ENCODE measurements around the gene APRT.
A peak's percentile ranks its signal among the peaks of the same experiment; 100 is the strongest.
"Not testable (repeated sequence)": the region's sequence is repeated elsewhere in the genome, so short reads cannot be mapped to it uniquely, and the experiment has no call there.

APRT gene

DNA sequence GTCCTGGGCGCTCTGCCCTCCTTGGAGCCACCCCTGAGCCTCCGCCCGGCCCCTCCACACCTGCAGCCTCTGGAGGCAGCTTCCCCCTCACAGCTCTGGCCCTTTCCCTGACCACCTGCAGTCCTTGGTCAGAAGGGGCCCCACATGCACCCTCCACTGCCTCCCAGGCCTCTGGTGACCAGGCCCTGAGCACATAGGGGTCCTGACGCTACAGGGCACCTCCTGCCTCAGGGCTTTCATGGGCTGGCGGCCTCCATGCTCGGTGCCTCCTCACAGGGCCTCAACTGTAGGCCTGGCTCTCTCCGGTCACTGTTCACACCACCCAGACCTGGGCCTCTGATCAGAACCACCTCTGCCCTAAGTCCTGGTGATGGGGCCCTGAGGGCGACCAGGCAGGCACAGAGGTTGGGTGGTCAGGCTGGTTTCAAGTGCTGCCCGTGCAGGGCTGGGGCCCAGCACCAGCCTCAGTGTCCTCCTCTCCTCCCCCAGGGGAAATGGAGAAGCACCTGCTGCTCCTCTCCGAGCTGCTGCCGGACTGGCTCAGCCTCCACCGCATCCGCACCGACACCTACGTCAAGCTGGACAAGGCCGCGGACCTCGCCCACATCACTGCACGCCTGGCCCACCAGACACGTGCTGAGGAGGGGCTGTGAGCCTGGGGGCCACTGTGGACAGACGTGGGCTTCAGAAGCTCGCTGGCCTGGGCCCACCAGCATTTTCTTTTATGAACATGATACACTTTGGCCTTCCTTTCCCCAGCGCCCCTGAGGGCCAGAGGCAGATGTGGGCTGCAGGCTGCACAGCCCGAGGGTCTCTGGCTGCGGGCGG lies 3.9 kb downstream of the APRT start:
- DNase-seq (ENCODE audit: low spot score): no peak

DNA sequence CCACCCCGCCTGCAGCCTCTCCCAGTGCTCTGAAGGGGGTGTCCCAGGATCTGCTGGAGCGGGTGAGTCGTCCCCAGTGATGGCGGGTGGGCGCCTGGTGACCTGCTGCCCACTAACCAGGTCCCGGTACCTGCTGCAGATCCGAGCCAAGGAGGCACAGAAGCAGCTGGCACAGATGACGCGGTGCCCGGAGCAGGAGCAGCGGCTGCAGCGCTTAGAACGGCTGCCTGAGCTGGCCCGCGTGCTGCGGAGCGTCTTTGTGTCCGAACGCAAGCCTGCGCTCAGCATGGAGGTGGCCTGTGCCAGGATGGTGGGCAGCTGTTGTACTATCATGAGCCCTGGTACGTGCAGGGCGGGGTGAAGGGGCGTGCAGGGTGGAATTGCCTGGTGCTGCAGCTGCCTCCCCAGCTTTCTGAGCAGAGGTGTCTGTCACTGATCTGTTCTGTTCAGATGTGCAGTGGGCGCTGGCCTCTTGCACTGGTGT lies 4.5 kb downstream of the APRT start:
- no peak for DNase-seq (ENCODE audit: low spot score)

DNA sequence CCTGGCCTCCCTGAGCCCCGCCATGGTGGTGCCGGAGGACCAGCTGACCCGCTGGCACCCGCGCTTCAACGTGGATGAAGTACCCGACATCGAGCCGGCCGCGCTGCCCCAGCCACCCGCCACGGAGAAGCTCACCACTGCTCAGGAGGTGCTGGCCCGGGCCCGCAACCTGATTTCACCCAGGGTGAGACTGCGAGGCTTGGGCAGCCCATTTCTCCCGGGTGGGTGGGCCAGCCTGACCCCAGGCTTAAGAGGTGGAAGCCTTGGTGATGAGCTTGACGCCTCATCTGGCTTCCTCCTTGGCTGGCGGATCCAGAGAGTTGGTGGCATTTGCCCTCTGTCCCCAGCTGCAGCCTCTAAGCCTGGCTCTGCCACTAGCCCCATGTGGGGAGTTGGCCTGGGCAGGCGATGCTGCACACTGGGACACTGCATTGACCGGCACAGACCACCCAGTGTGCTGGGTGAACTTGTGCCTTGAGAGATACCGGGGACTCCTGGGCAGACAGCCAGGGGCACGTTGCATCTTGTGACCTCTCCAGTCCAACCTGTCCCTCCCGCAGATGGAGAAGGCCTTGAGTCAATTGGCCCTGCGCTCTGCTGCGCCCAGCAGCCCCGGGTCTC lies 5.1 kb downstream of the APRT start:
- DNase-seq (ENCODE audit: low spot score): no peak

DNA sequence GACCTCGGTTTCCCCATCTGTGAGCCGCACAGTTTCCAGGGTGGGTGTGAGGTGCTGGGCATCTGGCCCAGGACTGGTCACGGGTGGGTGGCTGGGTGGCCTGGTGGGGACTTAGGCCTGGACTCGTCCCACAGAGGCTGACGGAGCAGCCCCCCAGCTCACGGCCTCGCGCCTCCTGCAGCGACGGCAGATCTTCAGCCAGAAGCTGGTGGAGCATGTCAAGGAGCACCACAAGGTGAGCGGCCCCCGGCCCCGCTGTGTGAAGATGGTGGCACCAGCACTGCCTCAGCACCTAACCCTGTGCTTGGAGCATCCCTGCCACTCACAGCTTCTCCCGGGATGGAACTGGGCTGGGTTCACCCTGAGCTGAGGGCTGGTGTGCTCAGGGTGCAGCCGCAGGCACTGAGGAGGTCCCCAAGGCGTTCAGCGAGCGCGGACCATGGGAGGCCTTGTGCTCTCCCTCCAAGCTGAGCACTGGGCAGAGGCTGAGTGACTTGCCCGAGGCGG lies 5.8 kb downstream of the APRT start:
- DNase-seq (ENCODE audit: low spot score): no peak

DNA sequence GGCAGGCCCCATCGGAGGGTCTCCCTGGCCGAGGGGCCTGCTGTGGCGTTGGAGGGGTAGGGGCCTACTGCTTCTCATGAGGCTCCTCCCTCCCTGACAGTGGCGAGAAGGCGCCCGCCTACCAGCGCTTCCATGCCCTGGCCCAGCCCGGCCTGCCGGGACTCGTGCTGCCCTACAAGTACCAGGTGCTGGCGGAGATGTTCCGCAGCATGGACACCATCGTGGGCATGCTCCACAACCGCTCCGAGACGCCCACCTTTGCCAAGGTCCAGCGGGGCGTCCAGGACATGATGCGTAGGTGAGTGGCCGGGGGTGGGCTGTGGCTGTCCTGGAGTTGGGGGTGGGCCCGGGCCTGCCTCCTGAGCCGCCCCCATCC lies 6.4 kb downstream of the APRT start:
- no peak for DNase-seq (ENCODE audit: low spot score)

DNA sequence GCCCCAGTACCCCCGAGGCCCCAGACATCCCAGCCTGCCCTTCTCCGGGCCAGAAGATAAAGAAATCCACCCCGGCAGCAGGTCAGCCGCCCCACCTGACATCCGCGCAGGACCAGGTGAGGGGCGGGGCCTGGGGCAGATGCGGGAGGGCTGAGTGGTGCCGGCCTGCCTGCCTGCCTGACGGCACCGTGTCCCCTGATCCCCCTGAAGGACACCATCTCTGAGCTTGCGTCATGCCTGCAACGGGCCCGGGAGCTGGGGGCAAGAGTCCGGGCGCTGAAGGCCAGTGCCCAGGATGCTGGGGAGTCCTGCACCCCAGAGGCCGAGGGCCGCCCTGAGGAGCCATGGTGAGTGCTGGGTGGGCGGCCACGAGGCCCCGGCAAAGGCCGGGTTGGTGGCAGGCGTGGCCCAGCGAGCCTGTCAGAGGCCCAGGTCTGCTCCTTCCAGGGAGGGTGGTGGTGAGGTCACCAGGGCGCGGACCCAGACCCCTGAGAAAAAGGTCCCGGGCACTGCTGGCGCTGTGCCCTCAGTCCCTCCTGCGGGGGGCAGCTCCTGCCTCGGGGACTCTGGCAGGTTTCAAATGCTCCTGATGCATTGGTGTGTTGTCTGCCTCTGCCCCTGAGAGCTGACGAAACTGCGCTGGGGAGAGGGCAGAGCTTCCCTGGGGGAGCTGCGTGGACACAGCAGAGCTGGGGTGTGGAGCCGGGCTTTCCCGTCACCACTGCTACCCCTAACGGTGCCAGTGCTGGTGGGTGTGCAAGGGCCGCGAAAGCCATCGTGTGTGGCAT lies 7.0 kb downstream of the APRT start:
- DNase-seq (ENCODE audit: low spot score): no peak

DNA sequence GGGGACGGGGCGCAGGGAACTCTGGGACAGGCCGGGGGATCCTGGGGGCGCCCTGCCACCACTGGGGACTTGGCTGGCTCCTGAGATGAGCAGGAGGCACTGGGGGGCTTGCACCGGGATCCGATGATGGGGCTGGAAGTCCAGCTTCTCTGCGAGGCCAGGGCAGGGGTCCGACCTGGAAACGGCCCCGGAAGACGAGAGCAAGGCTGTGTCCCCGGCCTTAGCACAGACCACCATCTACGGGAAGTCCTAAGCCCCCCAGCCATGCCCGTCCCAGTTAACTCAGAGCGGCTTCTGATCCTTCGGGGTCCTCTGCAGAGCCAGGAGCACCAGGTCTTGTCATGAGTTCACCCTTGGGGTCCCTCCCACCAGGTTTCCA lies 7.6 kb downstream of the APRT start:
- DNase-seq (ENCODE audit: low spot score): no peak

DNA sequence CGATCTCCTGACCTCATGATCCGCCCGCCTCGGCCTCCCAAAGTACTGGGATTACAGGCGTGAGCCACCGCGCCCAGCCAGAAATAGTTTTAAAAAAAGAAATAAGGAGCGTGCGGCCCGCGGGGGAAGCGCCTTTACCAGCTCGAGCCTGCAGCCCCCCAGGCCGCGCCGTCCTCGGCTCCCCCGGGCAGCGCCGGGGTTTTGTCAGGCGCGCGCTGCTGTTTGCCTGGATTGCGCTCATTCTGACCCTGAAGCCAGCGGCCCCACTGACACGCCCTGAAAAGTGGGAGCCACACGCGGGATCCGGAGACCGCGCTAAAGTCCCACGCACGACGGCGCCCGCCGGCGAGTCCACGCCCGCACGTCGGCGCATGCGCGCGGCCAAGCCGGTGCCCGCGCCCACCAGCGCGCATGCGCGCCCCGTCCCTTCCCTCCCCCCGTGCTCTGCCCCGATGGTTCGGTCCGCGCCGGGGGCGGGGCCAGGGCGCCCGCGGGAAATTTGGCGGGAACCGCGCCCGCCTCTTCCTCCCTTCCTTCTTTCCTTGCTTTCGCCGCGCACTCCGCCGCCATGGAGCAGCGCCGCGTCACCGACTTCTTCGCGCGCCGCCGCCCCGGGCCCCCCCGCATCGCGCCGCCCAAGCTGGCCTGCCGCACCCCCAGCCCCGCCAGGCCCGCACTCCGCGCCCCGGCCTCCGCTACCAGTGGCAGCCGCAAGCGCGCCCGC lies 8.3 kb downstream of the APRT start, which contains the start of gene CDT1:
TSS of gene CDT1 (plus strand) at position 526 of the 724 bp plus-strand sequence. CDS start at position 569, 43 bp downstream.
- DNase-seq (ENCODE audit: low spot score): peak; percentile 83

DNA sequence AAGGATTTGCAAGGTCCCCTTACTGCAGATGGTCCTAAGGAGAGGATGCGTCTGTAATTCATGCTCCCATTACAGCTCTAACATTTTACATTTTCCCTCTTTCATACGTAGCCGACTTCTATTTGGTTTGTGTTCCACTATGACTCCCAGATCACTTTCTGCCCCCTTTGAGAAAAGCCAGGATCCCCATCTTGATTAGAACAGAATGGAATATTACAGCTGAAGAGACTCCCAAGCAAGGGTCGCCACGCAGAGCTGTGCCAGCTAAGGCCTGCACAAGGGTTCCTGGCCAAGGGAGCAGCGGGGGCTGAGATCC lies 11.5 kb downstream of the APRT start:
- DNase-seq (ENCODE audit: low spot score): no peak

DNA sequence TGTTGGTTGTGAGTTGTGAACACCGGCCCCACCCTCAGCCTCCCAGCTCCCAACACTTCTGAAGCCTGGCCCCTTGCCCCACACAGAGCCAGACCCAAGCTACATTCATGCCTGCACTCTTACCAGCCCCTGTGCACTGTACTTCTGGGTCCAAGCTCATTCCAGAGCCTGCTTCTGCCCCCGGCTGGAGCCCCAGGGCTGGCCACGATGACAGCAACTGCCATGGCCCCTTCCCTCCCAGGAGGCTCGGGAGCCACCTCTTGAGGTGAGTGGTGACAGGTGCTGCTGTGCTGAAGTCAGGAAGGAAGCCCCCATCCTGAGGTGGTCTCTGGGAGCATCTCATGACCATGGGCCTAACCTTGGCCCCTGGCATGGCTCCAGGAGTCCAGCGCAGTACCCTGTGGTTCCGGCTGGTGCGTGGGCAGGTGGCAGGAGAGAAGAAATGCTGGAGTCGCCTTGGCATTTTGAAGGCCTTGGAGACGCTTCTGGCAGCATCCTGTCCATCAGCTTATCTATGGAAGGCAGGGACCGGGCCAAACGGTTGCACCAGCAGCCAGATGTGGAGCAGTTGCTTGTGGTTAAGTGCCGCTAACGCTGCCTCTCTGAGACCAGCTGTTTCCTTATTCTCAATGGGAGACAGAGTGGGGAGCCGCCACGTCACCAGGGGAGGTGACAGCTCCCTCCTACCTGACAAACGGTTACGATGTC lies 12.0 kb downstream of the APRT start:
- DNase-seq (ENCODE audit: low spot score): no peak

DNA sequence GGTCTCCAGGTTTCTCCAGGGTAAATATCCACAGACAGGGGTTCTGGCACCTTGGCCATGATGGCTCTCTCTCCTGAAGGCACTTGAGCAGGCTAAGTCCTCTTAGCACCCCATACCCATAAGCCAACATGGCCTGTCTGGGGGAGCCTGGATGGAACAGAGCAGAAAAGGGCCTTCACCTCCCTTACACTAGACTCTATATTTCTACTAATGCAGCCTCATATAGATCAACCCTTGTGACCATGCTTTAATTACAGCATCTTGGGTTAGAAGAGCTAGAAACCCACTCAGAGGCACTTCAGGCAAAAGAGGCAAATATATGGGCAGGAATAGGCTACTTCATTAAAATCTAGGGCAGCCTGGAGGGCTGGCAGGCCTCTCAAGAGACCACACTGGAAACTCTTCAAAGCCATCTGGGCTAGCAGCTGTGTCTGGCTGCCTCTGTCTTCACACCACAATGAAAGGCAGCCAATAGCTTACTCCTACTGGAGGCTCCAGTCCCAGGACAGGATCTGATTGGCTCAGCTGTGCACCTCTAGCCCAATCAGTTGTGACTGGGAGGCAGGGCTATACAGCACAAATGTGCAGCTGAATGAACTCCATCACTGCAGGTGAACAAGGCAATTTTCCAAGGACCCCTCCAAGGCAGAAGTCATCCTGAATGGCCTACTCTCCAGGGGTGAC lies 12.8 kb downstream of the APRT start:
- DNase-seq (ENCODE audit: low spot score): no peak

DNA sequence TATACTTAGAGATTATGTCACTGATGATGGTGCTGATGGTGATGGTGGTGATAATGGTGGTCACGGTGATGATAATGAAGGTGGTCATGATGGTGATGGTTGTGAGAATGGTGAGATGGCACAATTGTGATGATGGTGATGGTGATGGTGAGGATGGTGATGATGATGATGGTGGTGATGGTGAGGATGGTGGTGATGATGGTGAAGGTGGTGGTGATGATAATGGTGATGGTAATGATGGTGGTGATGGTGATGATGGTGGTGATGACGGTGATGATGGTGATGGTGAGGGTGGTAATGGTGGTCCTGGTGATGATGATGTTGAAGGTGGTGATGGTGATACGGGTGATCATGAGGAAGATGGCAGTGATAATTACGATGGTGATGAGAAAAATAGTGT lies 13.7 kb downstream of the APRT start:
- no peak for DNase-seq (ENCODE audit: low spot score)

DNA sequence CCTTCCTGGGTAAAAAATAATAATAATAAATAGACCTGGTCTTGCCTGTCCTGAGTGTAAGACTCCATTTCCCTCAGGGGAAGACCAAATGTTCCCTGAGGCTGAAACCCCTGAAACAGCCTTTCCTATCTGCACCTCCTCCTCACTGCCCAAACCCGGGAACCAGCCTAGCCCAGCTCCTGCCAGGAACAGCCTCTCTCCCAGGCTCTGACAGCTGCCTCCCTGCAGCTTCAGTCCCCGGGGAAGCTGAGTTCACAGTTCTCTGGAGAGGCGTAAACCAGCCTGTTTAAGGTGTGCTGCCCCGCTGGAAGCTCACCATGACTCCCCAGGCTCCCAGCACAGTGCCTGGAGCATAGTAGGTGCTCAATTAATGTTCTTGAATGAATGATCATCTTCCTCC lies 15.4 kb downstream of the APRT start:
- DNase-seq (ENCODE audit: low spot score): no peak

DNA sequence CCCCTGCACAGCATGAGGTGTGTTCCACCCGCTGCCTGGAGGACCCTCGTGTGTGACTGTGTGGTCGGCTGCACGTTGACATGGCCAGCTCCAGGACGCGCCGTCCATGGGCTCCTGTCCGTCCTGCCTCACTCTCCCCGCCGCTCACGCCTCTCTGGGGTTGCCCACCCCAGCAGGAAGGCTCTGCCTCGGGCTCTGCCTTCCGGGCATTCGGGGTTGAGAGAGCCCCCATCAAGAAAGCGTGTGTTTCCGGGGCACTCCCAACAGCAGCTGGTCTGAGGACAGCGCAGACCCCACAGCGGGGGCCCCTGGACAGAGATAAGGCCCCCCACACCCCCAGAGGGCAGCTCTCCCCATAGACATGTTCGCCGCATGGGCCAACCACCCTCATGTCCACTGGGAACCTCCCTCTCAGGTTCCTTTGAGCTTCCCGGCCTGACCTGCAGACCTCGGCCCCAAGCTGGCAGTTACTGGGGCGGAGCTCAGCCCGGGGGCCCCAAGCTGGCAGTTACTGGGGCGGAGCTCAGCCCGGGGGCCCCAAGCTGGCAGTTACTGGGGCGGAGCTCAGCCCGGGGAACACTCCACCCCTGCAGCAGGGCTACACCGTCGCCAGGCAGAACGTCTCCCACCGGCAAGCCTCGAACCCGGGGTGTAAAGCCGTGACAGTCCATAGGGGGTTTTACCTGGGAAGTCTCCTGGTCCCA lies 18.3 kb downstream of the APRT start:
- DNase-seq (ENCODE audit: low spot score): no peak

DNA sequence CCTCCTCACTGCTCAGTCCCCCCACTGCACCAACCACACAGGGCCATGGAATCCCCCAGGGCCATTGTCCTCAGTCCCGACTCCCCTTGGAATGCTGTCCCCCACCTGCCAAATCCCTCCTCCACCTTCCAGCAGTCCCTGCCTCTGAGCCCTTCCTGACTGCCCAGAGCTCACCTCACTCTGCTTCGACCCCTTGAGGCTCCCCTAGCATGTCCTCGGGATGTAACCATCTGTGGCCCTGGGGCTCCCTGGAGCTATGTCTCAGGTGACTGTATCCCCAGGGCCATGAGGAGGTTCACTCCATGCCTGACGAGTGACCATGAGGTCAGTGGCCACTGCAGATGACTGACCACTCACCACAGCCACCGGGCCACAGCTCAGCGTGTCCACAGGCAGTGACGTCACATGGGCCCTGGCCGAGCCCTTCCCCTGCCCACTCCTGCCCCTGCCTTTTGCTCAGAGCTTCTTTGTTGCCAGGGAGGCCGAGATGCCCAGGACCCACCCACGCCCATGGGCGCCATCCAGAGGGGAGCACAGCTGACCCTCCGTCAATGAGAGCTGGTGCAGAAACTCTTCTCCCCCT lies 19.0 kb downstream of the APRT start:
- no peak for DNase-seq (ENCODE audit: low spot score)

DNA sequence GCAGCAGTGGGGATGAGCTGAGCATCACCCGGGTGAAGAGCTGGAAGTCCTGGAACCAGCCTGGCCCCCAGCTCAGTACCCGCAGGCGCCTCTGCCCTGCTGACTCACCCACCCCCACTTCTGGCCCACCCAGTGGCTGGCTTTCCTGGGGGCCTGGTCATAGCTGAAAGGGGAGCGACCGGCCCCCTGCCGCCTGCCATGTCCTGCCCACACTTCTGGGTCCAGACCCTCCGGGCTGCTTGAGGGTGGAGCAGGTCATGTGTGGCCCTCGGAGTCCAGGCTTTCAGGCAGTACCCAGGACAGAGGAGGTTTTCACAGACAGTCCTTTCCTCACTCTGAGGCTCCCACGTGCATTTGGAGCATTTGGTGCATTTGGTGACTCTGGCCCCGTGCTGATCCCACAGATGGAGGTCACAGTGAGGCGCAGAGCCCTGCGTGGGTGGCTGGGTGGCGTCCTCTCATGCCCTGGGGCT lies 19.6 kb downstream of the APRT start:
- DNase-seq (ENCODE audit: low spot score): no peak

DNA sequence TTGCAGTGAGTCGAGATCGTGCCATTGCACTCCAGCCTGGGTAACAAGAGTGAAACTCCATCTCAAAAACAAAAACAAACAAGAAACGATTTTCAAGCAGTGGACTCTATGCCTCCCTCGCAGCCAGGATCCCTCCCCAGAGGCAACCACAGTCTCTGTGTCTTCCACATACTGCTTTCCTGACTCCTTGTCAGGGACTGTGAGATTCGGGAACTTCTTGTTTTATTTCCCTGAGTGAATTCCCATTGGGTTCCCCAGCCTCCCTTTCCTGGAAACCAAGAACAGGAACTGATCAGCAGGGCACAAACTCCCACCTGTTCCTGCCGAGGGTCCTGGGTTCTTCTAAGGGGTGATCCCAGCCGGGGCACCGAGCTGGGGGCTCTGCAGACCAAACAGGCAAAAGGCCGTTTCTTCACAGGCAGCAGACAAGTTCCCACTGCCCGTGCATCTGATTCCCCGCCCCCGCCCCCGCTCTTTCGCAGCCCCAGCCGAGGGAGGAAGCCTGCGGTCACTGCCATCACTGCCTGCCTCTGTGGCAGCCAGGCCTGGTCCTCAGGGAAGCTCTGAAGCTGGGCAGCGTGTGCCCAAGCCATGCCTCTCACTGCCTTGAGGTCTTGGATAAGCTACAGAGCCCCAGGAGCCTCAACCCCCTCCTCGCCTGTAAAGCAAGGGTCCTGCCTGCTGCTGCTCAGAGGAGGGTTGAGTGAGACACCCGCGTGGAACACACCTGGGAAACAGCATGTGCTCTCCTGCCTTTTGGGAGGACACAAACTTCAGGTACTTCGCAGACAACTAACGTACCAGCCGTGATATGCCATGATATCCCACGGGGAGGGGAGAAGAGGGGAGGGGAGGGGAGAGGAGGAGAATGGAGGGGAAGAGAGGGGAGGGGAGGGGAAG lies 21.2 kb downstream of the APRT start:
- no peak for DNase-seq (ENCODE audit: low spot score)

DNA sequence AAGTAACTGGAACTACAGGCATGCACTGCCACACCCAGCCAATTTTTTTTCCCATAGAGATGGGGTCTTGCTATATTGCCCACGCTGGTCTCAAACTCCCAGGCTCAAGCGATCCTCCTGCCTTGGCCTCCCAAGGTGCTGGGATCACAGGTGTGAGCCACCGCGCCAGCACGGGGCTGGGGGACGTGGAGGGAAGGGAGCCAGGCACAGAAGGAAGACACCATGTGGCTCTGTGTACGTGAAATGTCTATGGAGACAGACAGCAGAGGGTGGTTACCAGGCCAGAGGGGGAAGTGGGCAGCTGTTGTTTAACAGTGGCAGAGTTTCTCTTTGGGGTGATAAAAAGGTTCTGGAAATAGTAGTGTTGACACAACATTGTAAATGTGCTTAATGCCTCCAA lies 22.1 kb downstream of the APRT start:
- DNase-seq (ENCODE audit: low spot score): no peak

DNA sequence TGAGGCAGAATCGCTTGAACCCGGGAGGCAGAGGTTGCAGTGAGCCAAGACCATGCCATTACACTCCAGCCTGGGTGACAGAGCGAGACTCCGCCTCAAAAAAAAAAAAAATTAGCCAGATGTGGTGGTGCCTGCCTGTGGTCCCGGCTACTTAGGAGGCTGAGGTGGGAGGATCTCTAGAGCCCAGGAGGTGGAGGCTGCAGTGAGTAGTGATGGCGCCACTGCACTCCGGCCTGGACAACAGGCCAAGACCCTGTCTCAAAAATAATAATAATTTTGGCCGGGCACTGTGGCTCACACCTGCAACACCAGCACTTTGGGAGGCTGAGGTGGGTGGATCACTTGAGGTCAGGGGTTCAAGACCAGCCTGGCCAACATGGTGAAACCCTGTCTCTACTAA lies 23.0 kb downstream of the APRT start:
- DNase-seq (ENCODE audit: low spot score): not testable (repeated sequence)
